ENCODE results near the gene PPP1R3F.

The PPP1R3F gene

GRCh38 chrX:49263631-49264030 lies 6.0 kb upstream of the PPP1R3F start:
- no peaks in the 10 kb centered on the region for H3K36me3 Mint-ChIP-seq (ENCODE audit: low read depth)
- H3K27ac Mint-ChIP-seq: no peak overlapping the region
- no peak for DNase-seq
- peaks cover 4% of the 10 kb centered on the region for H3K27me3 Mint-ChIP-seq (ENCODE audit: low read depth, poor library complexity)
- no peak for TF ChIP-seq CTCF (IDR thresholded peaks at IDR 0.05)
- no peak overlapping the region for H3K4me3 Mint-ChIP-seq
- H3K4me1 Mint-ChIP-seq: peaks cover 48% of the 10 kb centered on the region
- H3K9me3 Mint-ChIP-seq: peaks cover 75% of the 10 kb centered on the region

DNA sequence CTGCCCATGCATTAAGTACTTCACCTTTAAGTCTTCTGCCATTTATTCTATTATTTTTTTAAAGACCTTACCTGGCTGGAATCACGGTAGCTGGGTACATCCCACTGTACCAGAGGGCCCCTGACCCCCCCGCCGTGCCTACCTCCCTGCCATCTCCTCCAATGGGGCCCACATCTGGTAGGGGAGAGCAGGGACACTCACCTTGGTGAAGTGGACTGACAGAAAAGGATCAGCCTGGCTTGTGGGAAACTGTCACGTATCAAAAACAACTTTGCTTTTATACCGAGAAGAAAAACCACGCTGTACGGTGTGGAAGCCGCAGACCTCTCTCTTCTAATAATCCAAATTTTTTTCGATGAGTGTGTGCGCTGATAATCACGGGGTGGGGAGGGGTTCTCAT lies 5.1 kb upstream of the PPP1R3F start, which contains the start of gene FOXP3:
FOXP3 (minus strand) TSS at position 251 of the 400 bp plus-strand sequence. CDS start 6,205 bp downstream, outside the sequence.
- Mint-ChIP-seq H3K27me3 (ENCODE audit: low read depth, poor library complexity) (peaks cover 4% of the 10 kb centered on the region), H3K36me3 (ENCODE audit: low read depth) (no peaks in the 10 kb centered on the region), H3K4me1 (peaks cover 52% of the 10 kb centered on the region), H3K9me3 (peaks cover 73% of the 10 kb centered on the region), H3K27ac (no peak within 1 kb of the TSS), H3K4me3 (peak within 1 kb of the TSS; percentile 5)
- no peak for DNase-seq
- TF ChIP-seq CTCF (IDR thresholded peaks at IDR 0.05): no peak

GRCh38 chrX:49266523-49267445 lies 2.8 kb upstream of the PPP1R3F start:
- peak overlapping the region; percentile 26 for H3K27ac Mint-ChIP-seq
- peaks cover 58% of the 10 kb centered on the region for H3K4me1 Mint-ChIP-seq
- H3K27me3 Mint-ChIP-seq (ENCODE audit: low read depth, poor library complexity): peaks cover 4% of the 10 kb centered on the region
- H3K4me3 Mint-ChIP-seq: peak overlapping the region; percentile 72
- peaks cover 69% of the 10 kb centered on the region for H3K9me3 Mint-ChIP-seq
- peak; percentile 10 for DNase-seq
- no peak for TF ChIP-seq CTCF (IDR thresholded peaks at IDR 0.05)
- peaks cover 7% of the 10 kb centered on the region for H3K36me3 Mint-ChIP-seq (ENCODE audit: low read depth)

DNA sequence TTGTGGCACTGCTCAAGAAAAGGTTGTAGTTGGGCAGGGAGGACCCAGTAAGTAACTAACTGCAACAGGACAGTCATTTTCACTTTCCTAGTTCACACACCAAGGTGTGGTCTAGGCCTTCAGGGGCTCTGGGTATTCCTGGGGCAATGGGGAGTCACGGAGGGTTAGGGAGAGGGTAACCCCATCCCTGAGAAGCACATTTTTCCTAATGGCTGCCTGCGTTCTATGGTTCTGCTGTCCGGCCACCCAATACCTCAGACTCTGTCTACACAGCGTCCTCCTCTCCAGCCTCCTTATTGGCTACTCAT lies 937 bp upstream of the PPP1R3F start:
- H3K4me3 Mint-ChIP-seq: peak overlapping the region; percentile 93
- peaks cover 57% of the 10 kb centered on the region for H3K9me3 Mint-ChIP-seq
- H3K4me1 Mint-ChIP-seq: peaks cover 74% of the 10 kb centered on the region
- H3K27ac Mint-ChIP-seq: peak overlapping the region; percentile 100
- no peaks in the 10 kb centered on the region for H3K27me3 Mint-ChIP-seq (ENCODE audit: low read depth, poor library complexity)
- TF ChIP-seq CTCF (IDR thresholded peaks at IDR 0.05): no peak
- DNase-seq: no peak
- H3K36me3 Mint-ChIP-seq (ENCODE audit: low read depth): peaks cover 7% of the 10 kb centered on the region

DNA sequence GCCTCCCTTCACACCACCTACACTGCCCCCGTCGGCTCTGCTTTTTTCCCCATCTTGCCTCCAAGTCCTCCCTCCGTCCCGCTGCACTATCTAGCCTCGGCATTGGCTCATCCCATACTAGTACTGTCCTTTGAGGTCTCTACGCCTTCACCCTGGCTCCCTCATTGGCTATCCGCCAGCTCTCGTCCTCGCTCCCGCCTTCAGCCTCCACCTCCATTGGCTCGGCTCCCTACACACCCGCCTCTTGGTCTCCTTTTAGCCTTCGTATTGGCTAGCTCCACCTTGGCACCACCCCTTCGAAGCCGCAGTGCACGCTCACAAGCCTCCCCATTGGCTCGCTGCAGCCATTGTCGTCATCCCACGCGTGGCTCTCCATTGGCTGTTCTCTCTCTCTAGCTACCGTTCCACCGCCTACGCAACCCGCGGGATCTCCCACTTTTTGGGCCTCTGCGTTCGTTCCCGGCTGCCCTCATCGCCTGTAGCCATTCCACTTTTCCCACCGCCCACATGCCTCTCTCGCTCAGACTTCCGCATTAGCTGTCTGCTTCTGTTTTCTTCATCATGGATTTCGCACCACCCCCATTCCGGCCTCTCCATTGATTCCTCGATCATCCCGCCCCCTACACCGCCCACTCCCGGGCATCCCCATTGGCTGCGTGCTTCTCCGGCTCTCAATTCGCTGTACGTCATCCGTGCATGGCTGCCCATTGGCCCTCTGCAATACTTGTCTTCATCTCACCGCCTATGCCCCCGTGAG lies 405 bp upstream of the PPP1R3F start:
- Mint-ChIP-seq H3K4me1 (peaks cover 68% of the 10 kb centered on the region), H3K36me3 (ENCODE audit: low read depth) (peaks cover 7% of the 10 kb centered on the region), H3K27me3 (ENCODE audit: low read depth, poor library complexity) (no peaks in the 10 kb centered on the region), H3K9me3 (peaks cover 52% of the 10 kb centered on the region), H3K4me3 (peak overlapping the region; percentile 93), H3K27ac (peak overlapping the region; percentile 100)
- no peak for TF ChIP-seq CTCF (IDR thresholded peaks at IDR 0.05)
- peak; percentile 88 for DNase-seq
